IPS-11a (cell line): ENCODE results near the gene RPS6KA2.

Experiments
- H3K4me3 ChIP-seq: one replicate; pipeline ENCODE4 v1.5.1; 2013; ENCODE audit warnings: low read depth, low read length, control low read depth

The RPS6KA2 gene

GRCh38 chr6:166436195-166437139 is 190.6 kb downstream of the RPS6KA2 start:
- no peak overlapping the region for H3K4me3 ChIP-seq

GRCh38 chr6:166435574-166435973 is 191.5 kb downstream of the RPS6KA2 start:
- no peak overlapping the region for H3K4me3 ChIP-seq

- no peak overlapping the region for H3K4me3 ChIP-seq
These were observed 192.7 kb downstream of the RPS6KA2 start for GRCh38 chr6:166434336-166434735.

- no peak overlapping the region for H3K4me3 ChIP-seq
These were observed 194.0 kb downstream of the RPS6KA2 start for GRCh38 chr6:166433096-166433495.

- H3K4me3 ChIP-seq: no peak overlapping the region
These were observed 196.8 kb downstream of the RPS6KA2 start for GRCh38 chr6:166430269-166430668.

GRCh38 chr6:166424431-166424830 is 202.6 kb downstream of the RPS6KA2 start:
- no peak overlapping the region for H3K4me3 ChIP-seq

GRCh38 chr6:166423781-166424180 is 203.3 kb downstream of the RPS6KA2 start:
- no peak overlapping the region for H3K4me3 ChIP-seq

- H3K4me3 ChIP-seq: no peak overlapping the region
These were observed 203.9 kb downstream of the RPS6KA2 start for GRCh38 chr6:166423051-166423745.

- no peak overlapping the region for H3K4me3 ChIP-seq
These were observed 204.7 kb downstream of the RPS6KA2 start for GRCh38 chr6:166422201-166422940.

GRCh38 chr6:166420351-166420750 is 206.7 kb downstream of the RPS6KA2 start:
- H3K4me3 ChIP-seq: no peak overlapping the region

- H3K4me3 ChIP-seq: no peak overlapping the region
These were observed 207.3 kb downstream of the RPS6KA2 start for GRCh38 chr6:166419717-166420116.

GRCh38 chr6:166419286-166419685 is 207.8 kb downstream of the RPS6KA2 start:
- H3K4me3 ChIP-seq: no peak overlapping the region

GRCh38 chr6:166418691-166419143 is 208.3 kb downstream of the RPS6KA2 start:
- H3K4me3 ChIP-seq: no peak overlapping the region

GRCh38 chr6:166417285-166417691 is 209.8 kb downstream of the RPS6KA2 start:
- no peak overlapping the region for H3K4me3 ChIP-seq

GRCh38 chr6:166415833-166416347 is 211.2 kb downstream of the RPS6KA2 start:
- H3K4me3 ChIP-seq: no peak overlapping the region

GRCh38 chr6:166415306-166415705 is 211.7 kb downstream of the RPS6KA2 start:
- H3K4me3 ChIP-seq: no peak overlapping the region

- H3K4me3 ChIP-seq: no peak overlapping the region
These were observed 213.5 kb downstream of the RPS6KA2 start for GRCh38 chr6:166413491-166413951.

- no peak overlapping the region for H3K4me3 ChIP-seq
These were observed 214.1 kb downstream of the RPS6KA2 start for GRCh38 chr6:166412911-166413384.

GRCh38 chr6:166412156-166412910 is 214.7 kb downstream of the RPS6KA2 start:
- no peak overlapping the region for H3K4me3 ChIP-seq

- H3K4me3 ChIP-seq: no peak overlapping the region
These were observed 215.3 kb downstream of the RPS6KA2 start for GRCh38 chr6:166411721-166412151.
